H1 (cell line): ENCODE results near the gene KCNB1. TPM values are rescaled to one million over a fixed set of nuclear protein-coding genes. Genes with fewer than 3 reads are reported as not detected.

ENCODE experiments used
- CTCF ChIA-PET: fragments of 300-600 bp; sonication (Branson Sonifier 250); formaldehyde crosslinking; loops from one replicate; lab custom pipeline; 2021; ENCODE audit not compliant: partially characterized antibody; lab: Charles Lee
- POLR2A ChIA-PET: fragments of 300-600 bp; sonication (Branson Sonifier 250); formaldehyde crosslinking; loops from one replicate; lab custom pipeline; 2021; ENCODE audit warnings: inconsistent platforms; ENCODE audit not compliant: partially characterized antibody; lab: Charles Lee
- DNase-seq, 2 experiments: peaks; one replicate each; pipeline versions ENCODE4 v3.0.0 to v3.0.0-alpha.2; 2010 to 2022; ENCODE audit warnings: low spot score in 2 of 2, low read depth in 1 of 2, mixed read lengths in 1 of 2
- FAIRE-seq: peaks from 2 replicates; lab custom pipeline; 2011; peaks lifted over from hg19 to GRCh38; lab: Jason Lieb, UNC
- H2AFZ ChIP-seq: 2 replicates; pipeline ENCODE4 v1.8.1; 2012; ENCODE audit warnings: low read length, inconsistent platforms
- H2AK5ac ChIP-seq: 2 replicates; pipeline ENCODE4 v1.6.1; 2013; ENCODE audit warnings: low read depth, low read length
- H2BK120ac ChIP-seq: replicated peaks from 2 replicates; pipeline ENCODE3; 2013; ENCODE audit warnings: low read depth, low read length, inconsistent platforms
- H2BK12ac ChIP-seq: 2 replicates; pipeline ENCODE4 v1.6.1; 2013; ENCODE audit warnings: low read depth, low read length
- H2BK15ac ChIP-seq: 2 replicates; pipeline ENCODE4 v1.6.1; 2013; ENCODE audit warnings: low read length
- H2BK20ac ChIP-seq: 2 replicates; pipeline ENCODE4 v1.6.1; 2013; ENCODE audit warnings: low read length
- H2BK5ac ChIP-seq: 2 replicates; pipeline ENCODE4 v1.6.1; 2013; ENCODE audit warnings: low read depth, low read length
- H3K14ac ChIP-seq: 2 replicates; pipeline ENCODE4 v1.6.1; 2013; ENCODE audit warnings: inconsistent platforms; ENCODE audit not compliant: insufficient read length
- H3K18ac ChIP-seq: 2 replicates; pipeline ENCODE4 v1.6.1; 2013; ENCODE audit warnings: low read length; ENCODE audit errors: extremely low read depth
- H3K23ac ChIP-seq: 2 replicates; pipeline ENCODE4 v1.6.1; 2013; ENCODE audit warnings: inconsistent platforms; ENCODE audit not compliant: insufficient read length
- H3K23me2 ChIP-seq: 2 replicates; pipeline ENCODE4 v1.6.1; 2013; ENCODE audit warnings: low read depth, low read length
- H3K27ac ChIP-seq: 2 replicates; pipeline ENCODE4 v1.6.1; 2011; ENCODE audit warnings: low read depth, low read length, inconsistent platforms
- H3K27me3 ChIP-seq, 4 experiments: replicated peaks in 1 of 4; 1 replicate in 1 of 4; 2 replicates in 3 of 4; pipeline versions ENCODE4 v1.6.1 to v1.8.1; 2011 to 2013; ENCODE audit warnings: low read length in 3 of 4, mild to moderate bottlenecking in 3 of 4, inconsistent platforms in 2 of 4, mixed read lengths in 2 of 4, moderate library complexity in 1 of 4; ENCODE audit not compliant: control insufficient read depth in 3 of 4, insufficient read depth in 3 of 4; ENCODE audit errors: extremely low read depth in 1 of 4
- H3K36me3 ChIP-seq, 4 experiments: 2 replicates each; pipeline versions ENCODE4 v1.6.1 to v1.8.1; 2011 to 2013; ENCODE audit warnings: mild to moderate bottlenecking in 4 of 4, low read length in 3 of 4, moderate library complexity in 2 of 4, control low read depth in 1 of 4, inconsistent platforms in 1 of 4; ENCODE audit not compliant: insufficient read depth in 4 of 4, control insufficient read depth in 2 of 4
- H3K4ac ChIP-seq: replicated peaks from 2 replicates; pipeline ENCODE3; 2013; ENCODE audit warnings: low read length, low read depth, mixed read lengths, inconsistent platforms; ENCODE audit not compliant: insufficient read length
- H3K4me1 ChIP-seq, 4 experiments: replicated peaks in 1 of 4; 1 replicate in 1 of 4; 2 replicates in 3 of 4; pipeline versions ENCODE4 v1.6.1 to v1.8.1; 2011 to 2013; ENCODE audit warnings: low read length in 3 of 4, inconsistent platforms in 2 of 4, mixed read lengths in 1 of 4; ENCODE audit not compliant: insufficient read depth in 4 of 4, control insufficient read depth in 3 of 4
- H3K4me2 ChIP-seq, 2 experiments: 2 replicates each; pipeline versions ENCODE4 v1.6.1 to v1.8.1; 2011 to 2013; ENCODE audit warnings: low read depth in 2 of 2, low read length in 2 of 2, control low read depth in 1 of 2, inconsistent platforms in 1 of 2, mild to moderate bottlenecking in 1 of 2; ENCODE audit not compliant: insufficient read depth in 1 of 2
- H3K4me3 ChIP-seq, 4 experiments: fragments of 200-600, 300-600 bp in 1 of 4; sonication (generic), shearing (Covaris generic), sonication (Bioruptor Twin) in 1 of 4; 2 replicates each; pipeline versions ENCODE4 v1.5.1 to v1.8.1; 2011 to 2016; ENCODE audit warnings: low read length in 4 of 4, low read depth in 3 of 4, control low read depth in 2 of 4, inconsistent platforms in 2 of 4, mild to moderate bottlenecking in 2 of 4, mixed read lengths in 1 of 4, moderate library complexity in 1 of 4; ENCODE audit not compliant: insufficient read depth in 2 of 4; ENCODE audit errors: extremely low read depth in 1 of 4
- H3K56ac ChIP-seq: replicated peaks from 2 replicates; pipeline ENCODE3; 2013; ENCODE audit warnings: low read depth, mild to moderate bottlenecking, mixed read lengths, low read length, inconsistent platforms; ENCODE audit not compliant: insufficient read length
- H3K79me1 ChIP-seq: 2 replicates; pipeline ENCODE4 v1.6.1; 2013; ENCODE audit warnings: low read depth, low read length, control low read depth
- H3K79me2 ChIP-seq, 2 experiments: 2 replicates each; pipeline versions ENCODE4 v1.6.1 to v1.8.1; 2012 to 2013; ENCODE audit warnings: low read length in 2 of 2, mild to moderate bottlenecking in 2 of 2, inconsistent platforms in 1 of 2; ENCODE audit not compliant: insufficient read depth in 2 of 2, control insufficient read depth in 1 of 2
- H3K9ac ChIP-seq, 4 experiments: replicated peaks in 1 of 4; 1 replicate in 1 of 4; 2 replicates in 3 of 4; pipeline versions ENCODE4 v1.6.1 to v1.8.1; 2011 to 2013; ENCODE audit warnings: low read depth in 3 of 4, low read length in 3 of 4, control low read depth in 2 of 4, mild to moderate bottlenecking in 2 of 4, moderate library complexity in 2 of 4, inconsistent platforms in 1 of 4; ENCODE audit errors: extremely low read depth in 1 of 4
- H3K9me3 ChIP-seq, 2 experiments: 2 replicates each; pipeline versions ENCODE4 v1.6.1 to v1.8.1; 2012 to 2013; ENCODE audit warnings: mild to moderate bottlenecking in 2 of 2, moderate library complexity in 2 of 2, control low read depth in 1 of 2, inconsistent platforms in 1 of 2, low read depth in 1 of 2, low read length in 1 of 2, mixed read lengths in 1 of 2; ENCODE audit not compliant: insufficient read depth in 2 of 2
- H4K20me1 ChIP-seq, 2 experiments: replicated peaks in 1 of 2; 2 replicates each; pipeline versions ENCODE3 to v1.8.1; 2011 to 2013; ENCODE audit warnings: inconsistent platforms in 2 of 2, low read length in 2 of 2, mild to moderate bottlenecking in 1 of 2; ENCODE audit not compliant: insufficient read depth in 2 of 2, control insufficient read depth in 1 of 2
- H4K5ac ChIP-seq: 2 replicates; pipeline ENCODE4 v1.6.1; 2013; ENCODE audit warnings: low read length, low read depth, mixed read lengths, inconsistent platforms; ENCODE audit not compliant: insufficient read length
- H4K8ac ChIP-seq: 2 replicates; pipeline ENCODE4 v1.8.0; 2013; ENCODE audit warnings: mild to moderate bottlenecking, moderate library complexity, low read length, inconsistent platforms; ENCODE audit not compliant: insufficient read depth; ENCODE audit errors: extremely low read depth
- H4K91ac ChIP-seq: replicated peaks from 2 replicates; pipeline ENCODE3; 2013; ENCODE audit warnings: low read length, mixed read lengths, inconsistent platforms; ENCODE audit not compliant: insufficient read length
- ASH2L ChIP-seq: fragments of 200-600, 300-600 bp; sonication (generic); IDR thresholded peaks from one replicate; pipeline ENCODE4 v1.7.1; 2017; ENCODE audit warnings: low read length
- ATF3 ChIP-seq: IDR thresholded peaks from 2 replicates; pipeline ENCODE4 v1.6.1; 2011; ENCODE audit warnings: low read depth, mild to moderate bottlenecking, low read length; ENCODE audit not compliant: insufficient read depth
- CHD1 ChIP-seq: IDR thresholded peaks from 2 replicates; pipeline ENCODE4 v1.6.1; 2012; ENCODE audit warnings: low read depth, low read length, improper control_type of control experiment
- CREB1 ChIP-seq: IDR thresholded peaks from 2 replicates; pipeline ENCODE4 v1.6.1; 2012; ENCODE audit warnings: inconsistent platforms
- HDAC2 ChIP-seq, 2 experiments: fragments of 300-600 bp in 1 of 2; sonication (generic) in 1 of 2; IDR thresholded peaks; 2 replicates each; pipeline ENCODE4 v1.6.1; 2011 to 2012; ENCODE audit warnings: low read depth in 2 of 2, low read length in 2 of 2, mild to moderate bottlenecking in 2 of 2, moderate library complexity in 2 of 2, borderline replicate concordance in 1 of 2, inconsistent platforms in 1 of 2
- JUND ChIP-seq: IDR thresholded peaks from 2 replicates; pipeline ENCODE4 v1.6.1; 2011; ENCODE audit warnings: mild to moderate bottlenecking, improper control_type of control experiment, low read length
- KDM1A ChIP-seq: fragments of 200-600, 300-600 bp; sonication (generic); IDR thresholded peaks from 2 replicates; pipeline ENCODE4 v1.7.1; 2016; ENCODE audit warnings: mild to moderate bottlenecking, low read length, borderline replicate concordance
- KDM4A ChIP-seq: IDR thresholded peaks from one replicate; pipeline ENCODE4 v1.7.1; 2012; ENCODE audit warnings: low read depth, mild to moderate bottlenecking, moderate library complexity, low read length, inconsistent platforms; ENCODE audit not compliant: severe bottlenecking
- SIRT6 ChIP-seq: IDR thresholded peaks from one replicate; pipeline ENCODE4 v1.7.1; 2012; ENCODE audit warnings: low read length, inconsistent platforms
- SP4 ChIP-seq: IDR thresholded peaks from 2 replicates; pipeline ENCODE4 v1.6.1; 2012; ENCODE audit warnings: low read length, inconsistent platforms
- TEAD4 ChIP-seq: IDR thresholded peaks from 2 replicates; pipeline ENCODE4 v1.6.1; 2012; ENCODE audit warnings: low read depth, low read length, inconsistent platforms, mixed read lengths
- YY1 ChIP-seq: IDR thresholded peaks from 2 replicates; pipeline ENCODE4 v1.6.1; 2011; ENCODE audit warnings: low read depth, mild to moderate bottlenecking, low read length
- WGBS, 2 experiments: shearing (Covaris generic) in 1 of 2; methylation state at CpG; one replicate each; pipeline versions ENCODE4 v1.1.6 to v1.1.7; 2013 to 2015; ENCODE audit warnings: low lambda C conversion rate in 2 of 2, mixed read lengths in 2 of 2, inconsistent platforms in 1 of 2, low coverage in 1 of 2, missing lambda C conversion rate in 1 of 2; ENCODE audit not compliant: insufficient replicate concordance in 2 of 2, insufficient coverage in 1 of 2, insufficient read length in 1 of 2; ENCODE audit errors: extremely low coverage in 1 of 2, missing lambda C conversion rate in 1 of 2; 5-methylcytosine and 5-hydroxymethylcytosine counted together
- polyA plus RNA-seq, 7 experiments: library from polyadenylated mRNA; depleted of rRNA in 3 of 7; stranded (reverse) in 5 of 7; unstranded in 2 of 7; fragments of >200 nt in 5 of 7; fragments of 200-250 nt in 2 of 7; gene quantifications; 1 replicate in 5 of 7; 2 replicates in 1 of 7; 4 replicates in 1 of 7; pipeline versions ENCODE4 v1.2.1 to v1.2.3, GENCODE V29; 2011 to 2013; ENCODE audit warnings: missing spikeins in 2 of 7, mixed read lengths in 2 of 7
- total RNA-seq: library from RNA; stranded (reverse); fragmentation: NEBNext Ultra II Directional; extraction: Animal tissue kit (Norgen Biotek cat#: 25700); gene quantifications from 2 replicates; pipeline ENCODE4 v1.2.1, GENCODE V29; 2021
- TF ChIP-seq, protein P1 (sequence below): IDR thresholded peaks from 2 replicates; pipeline ENCODE4 v1.6.1; 2011; ENCODE audit warnings: low read length, improper control_type of control experiment

Gene KCNB1
- total and polyA plus RNA-seq, 2 of the 8 experiments (the other 6 are each of a cell fraction or from before 2014, with no cell fraction given), result 0.58 to 0.67 TPM

- FAIRE-seq, result peak; percentile 42
- Histone ChIP-seq H3K23ac (no peak overlapping the region), H4K8ac (no peak overlapping the region), H2BK12ac (no peak overlapping the region), H2BK5ac (no peak overlapping the region), H2BK120ac (no peak overlapping the region), H3K4me3 (no peak overlapping the region), H2AK5ac (no peak overlapping the region), H3K4ac (no peak overlapping the region), H4K91ac (no peak overlapping the region), H3K14ac (no peak overlapping the region), H4K5ac (no peak overlapping the region), H3K79me1 (no peaks in the 10 kb centered on the region), H2BK20ac (no peak overlapping the region), H3K9ac (no peak overlapping the region), H3K9me3 (peaks cover 2 to 4% of the 10 kb centered on the region in 2 experiments; a peak in 1 of 4 replicates), H3K27me3 (no peaks in the 10 kb centered on the region), H3K79me2 (no peaks in the 10 kb centered on the region), H3K18ac (no peak overlapping the region), H3K23me2 (no peaks in the 10 kb centered on the region), H2AFZ (no peak overlapping the region), H3K4me1 (peaks cover 0 to 3% (median 0%) of the 10 kb centered on the region in 4 experiments; a peak in 2 of 7 replicates), H3K56ac (no peak overlapping the region), H2BK15ac (no peak overlapping the region), H4K20me1 (peaks cover 0 to 2% of the 10 kb centered on the region in 2 experiments), H3K4me2 (no peak overlapping the region), H3K36me3 (peaks cover 0 to 3% (median 2%) of the 10 kb centered on the region in 4 experiments; a peak in 2 of 8 replicates), H3K27ac (no peak overlapping the region)
- no peak for DNase-seq
- CTCF ChIA-PET, result interaction anchor here (0.7 to 6.0 kb wide), 8 partner anchors 12 to 300 kb away, joined by 3 to 31 read pairs (median 3); no protein-coding TSS in a partner anchor
- WGBS, 2 experiments, result 83% methylated on average over 3 of the region's 3 CpGs; no CpG with 5 or more reads in 1 of the 2 experiments
- POLR2A ChIA-PET, result interaction anchor here (0.6 kb wide), 1 partner anchor 26 kb away, joined by 3 read pairs; no protein-coding TSS in a partner anchor
- peak; percentile 76 for TF ChIP-seq YY1
- TF ChIP-seq, protein P1, sequence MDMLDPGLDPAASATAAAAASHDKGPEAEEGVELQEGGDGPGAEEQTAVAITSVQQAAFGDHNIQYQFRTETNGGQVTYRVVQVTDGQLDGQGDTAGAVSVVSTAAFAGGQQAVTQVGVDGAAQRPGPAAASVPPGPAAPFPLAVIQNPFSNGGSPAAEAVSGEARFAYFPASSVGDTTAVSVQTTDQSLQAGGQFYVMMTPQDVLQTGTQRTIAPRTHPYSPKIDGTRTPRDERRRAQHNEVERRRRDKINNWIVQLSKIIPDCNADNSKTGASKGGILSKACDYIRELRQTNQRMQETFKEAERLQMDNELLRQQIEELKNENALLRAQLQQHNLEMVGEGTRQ, result peak; percentile 69
- no peak for TF ChIP-seq ASH2L
- no peak for TF ChIP-seq JUND
- TF ChIP-seq CHD1, result no peak
- peak; percentile 78 for TF ChIP-seq TEAD4
- 0 out of 2 replicates have a peak, but pooled peaks have one; percentile 22 for TF ChIP-seq ATF3
- no peak for TF ChIP-seq KDM4A
- no peak for TF ChIP-seq CREB1
- no peak for TF ChIP-seq SIRT6
- no peak for TF ChIP-seq SP4
- no peak for TF ChIP-seq HDAC2 (IDR thresholded peaks at IDR 0.05; ENCODE audit: borderline replicate concordance in 1 of 2, low read depth in 2 of 2, low read length in 2 of 2)
- peak; percentile 85; the same call in 1 of the 2 replicates for TF ChIP-seq KDM1A
Observed at GRCh38 chr20:49501917-49502316, 19.4 kb upstream of the KCNB1 start.
